ENCODE data around the gene AIFM2. TPM values are rescaled to one million over a fixed set of nuclear protein-coding genes. Genes with fewer than 3 reads are reported as not detected.

AIFM2 gene
- polyA plus RNA-seq, 1 of the 3 experiments (the other 2 are of a cell fraction): 9.5 TPM

- ChIA-PET CTCF (interaction anchor here (1.0 to 2.4 kb wide), 3 partner anchors 13 to 29 kb away, joined by 3 to 11 read pairs (median 4); partner anchors contain the start of gene TYSND1), POLR2A (interaction anchor here (0.6 kb wide), 1 partner anchor 23 kb away, joined by 3 read pairs; no protein-coding TSS in a partner anchor)
- H3K9me3 ChIP-seq: no peaks in the 10 kb centered on the region
- H3K4me2 ChIP-seq: no peak overlapping the region
- no peak overlapping the region for H3K4me3 ChIP-seq (ENCODE audit: low read depth in 2 of 2, low read length in 1 of 2)
- H3K27me3 ChIP-seq (ENCODE audit: insufficient read depth): no peaks in the 10 kb centered on the region
- H3K9me2 ChIP-seq: no peaks in the 10 kb centered on the region
- no peak overlapping the region for H3K27ac ChIP-seq (ENCODE audit: low read depth in 2 of 2, low read length in 1 of 2)
- no peak for TF ChIP-seq IRF3 (IDR thresholded peaks at IDR 0.05; ENCODE audit: low read depth, low read length)
- TF ChIP-seq SMC3 (IDR thresholded peaks at IDR 0.05; ENCODE audit: low read depth, low read length): no peak
- TF ChIP-seq ELF1 (IDR thresholded peaks at IDR 0.05): no peak
- TF ChIP-seq EZH2phosphoT487 (IDR thresholded peaks at IDR 0.05; ENCODE audit: borderline replicate concordance, low read depth): no peak
- no peak for TF ChIP-seq RCOR1 (IDR thresholded peaks at IDR 0.05; ENCODE audit: low read length)
- no peak for TF ChIP-seq SIN3A (IDR thresholded peaks at IDR 0.05; ENCODE audit: borderline replicate concordance, low read depth, low read length)
- TF ChIP-seq PBX3 (IDR thresholded peaks at IDR 0.05): no peak
- no peak for TF ChIP-seq REST (IDR thresholded peaks at IDR 0.05; ENCODE audit: low read depth, low read length)
- TF ChIP-seq TAF1 (IDR thresholded peaks at IDR 0.05; ENCODE audit: borderline replicate concordance, low read depth, low read length): no peak
- no peak for TF ChIP-seq JUND (IDR thresholded peaks at IDR 0.05)
- no peaks in the 10 kb centered on the region for H3F3A ChIP-seq (replicated peaks; ENCODE audit: insufficient read depth)
- H3K36me3 ChIP-seq (replicated peaks in 1 of 2; ENCODE audit: control insufficient read depth in 1 of 2, insufficient read depth in 2 of 2, low read length in 1 of 2): peaks cover 0 to 13% of the 10 kb centered on the region in 2 experiments
- peaks cover 0 to 3% of the 10 kb centered on the region in 2 experiments; a peak in 1 of 4 replicates for H3K4me1 ChIP-seq (ENCODE audit: control insufficient read depth in 1 of 2, insufficient read depth in 2 of 2, low read depth in 1 of 2, low read length in 1 of 2)
- no peaks in the 10 kb centered on the region for H4K20me1 ChIP-seq (ENCODE audit: insufficient read depth)
- H3K9ac ChIP-seq: no peak overlapping the region
- WGBS (ENCODE audit: low lambda C conversion rate): 96% methylated on average over 5 of the region's 5 CpGs
- no peaks in the 10 kb centered on the region for H3K79me2 ChIP-seq (ENCODE audit: insufficient read depth)
- no peak for DNase-seq
- H2AFZ ChIP-seq (ENCODE audit: low read depth): no peak overlapping the region
Observed at GRCh38 chr10:70122742-70123141, 9.9 kb downstream of the AIFM2 start.
